GM12878 (cell line): Measurements from ENCODE around the gene UBE2M. TPM values are rescaled to one million over a fixed set of nuclear protein-coding genes. Genes with fewer than 3 reads are reported as not detected.

Experiments used
- BHLHE40 ChIP-seq, 2 experiments: fragments of 450-650 bp in 1 of 2; IDR thresholded peaks; 2 replicates each; pipeline ENCODE4 v1.6.1; 2011 to 2017; ENCODE audit warnings: low read depth in 2 of 2, borderline replicate concordance in 1 of 2, improper control_type of control experiment in 1 of 2, low read length in 1 of 2, mild to moderate bottlenecking in 1 of 2
- BMI1 ChIP-seq: fragments of 450-650 bp; IDR thresholded peaks from 2 replicates; pipeline ENCODE4 v1.6.1; 2016; ENCODE audit warnings: mild to moderate bottlenecking, moderate library complexity, borderline replicate concordance
- CHD1 ChIP-seq: IDR thresholded peaks from 2 replicates; pipeline ENCODE4 v1.6.1; 2012; ENCODE audit warnings: low read depth, low read length, improper control_type of control experiment
- CHD2 ChIP-seq: IDR thresholded peaks from 2 replicates; pipeline ENCODE4 v1.6.1; 2011; ENCODE audit warnings: low read depth, low read length, improper control_type of control experiment, borderline replicate concordance
- EGR1 ChIP-seq, 2 experiments: IDR thresholded peaks; 1 replicate in 1 of 2; 2 replicates in 1 of 2; pipeline ENCODE4 v1.6.1; 2011 to 2012; ENCODE audit warnings: low read depth in 2 of 2, low read length in 2 of 2, borderline replicate concordance in 1 of 2, mild to moderate bottlenecking in 1 of 2, moderate library complexity in 1 of 2
- EZH2 ChIP-seq: IDR thresholded peaks from 2 replicates; pipeline ENCODE4 v1.6.1; 2012; ENCODE audit warnings: low read depth, mild to moderate bottlenecking, control low read depth, inconsistent platforms, low read length, borderline replicate concordance; ENCODE audit not compliant: control insufficient read depth
- IKZF2 ChIP-seq, 2 experiments: fragments of 450-650 bp; IDR thresholded peaks; 2 replicates each; pipeline ENCODE4 v1.6.1; 2017; ENCODE audit warnings: mild to moderate bottlenecking in 2 of 2, moderate library complexity in 2 of 2
- IRF4 ChIP-seq: IDR thresholded peaks from 2 replicates; pipeline ENCODE4 v1.6.1; 2011; ENCODE audit warnings: low read depth, low read length
- KAT2A ChIP-seq: conservative IDR thresholded peaks from 2 replicates; pipeline ENCODE4 v1.6.1; 2011; ENCODE audit warnings: low read depth, low read length; ENCODE audit not compliant: control insufficient read depth
- MTA3 ChIP-seq: IDR thresholded peaks from 2 replicates; pipeline ENCODE4 v1.6.1; 2012; ENCODE audit warnings: low read length, inconsistent platforms, borderline replicate concordance
- MYB ChIP-seq: fragments of 150-350 bp; IDR thresholded peaks from 2 replicates; pipeline ENCODE4 v1.6.1; 2014; ENCODE audit warnings: mild to moderate bottlenecking, low read depth, low read length, borderline replicate concordance
- NFIC ChIP-seq: IDR thresholded peaks from 2 replicates; pipeline ENCODE4 v1.6.1; 2012; ENCODE audit warnings: low read depth, mild to moderate bottlenecking, inconsistent platforms, low read length, moderate library complexity
- PKNOX1 ChIP-seq: fragments of 450-650 bp; IDR thresholded peaks from 2 replicates; pipeline ENCODE4 v1.6.1; 2016; ENCODE audit warnings: mild to moderate bottlenecking
- POLR2AphosphoS5 ChIP-seq: IDR thresholded peaks from 2 replicates; pipeline ENCODE4 v1.6.1; 2011; ENCODE audit warnings: mild to moderate bottlenecking, low read length, inconsistent platforms
- RBBP5 ChIP-seq: fragments of 200-600 bp; sonication (generic); conservative IDR thresholded peaks from 2 replicates; pipeline ENCODE4 v1.6.1; 2016
- RFX5 ChIP-seq: IDR thresholded peaks from 2 replicates; pipeline ENCODE4 v1.6.1; 2011; ENCODE audit warnings: low read depth, low read length, improper control_type of control experiment
- RUNX3 ChIP-seq: IDR thresholded peaks from 2 replicates; pipeline ENCODE4 v1.6.1; 2012; ENCODE audit warnings: low read length, inconsistent platforms
- STAT1 ChIP-seq: fragments of 450-650 bp; conservative IDR thresholded peaks from 2 replicates; pipeline ENCODE4 v1.6.1; 2014; ENCODE audit warnings: antibody characterized with exemption, mild to moderate bottlenecking
- ZNF207 ChIP-seq: fragments of 450-650 bp; IDR thresholded peaks from 2 replicates; pipeline ENCODE4 v1.6.1; 2014; ENCODE audit warnings: antibody characterized with exemption, mild to moderate bottlenecking, borderline replicate concordance
- ZZZ3 ChIP-seq: IDR thresholded peaks from 2 replicates; pipeline ENCODE4 v1.6.1; 2011; ENCODE audit warnings: low read depth; ENCODE audit not compliant: control insufficient read depth, insufficient read length
- polyA plus RNA-seq, 11 experiments: library from polyadenylated mRNA; depleted of rRNA in 4 of 11; unstranded in 6 of 11; stranded (reverse) in 5 of 11; fragments of >200 nt; fragmentation: Nextera tagmentation in 4 of 11; fragmentation: Illumina TruSeq in 1 of 11; extraction: Ambion mirVana in 4 of 11; extraction: Trizol in 1 of 11; gene quantifications; 1 replicate in 1 of 11; 2 replicates in 10 of 11; pipeline versions ENCODE4 v1.2.1 to v1.2.3, GENCODE V29; 2011 to 2016; ENCODE audit warnings: inconsistent platforms in 2 of 11, missing spikeins in 2 of 11, low read depth in 1 of 11
- total RNA-seq, 4 experiments: library from RNA; depleted of rRNA in 3 of 4; stranded (reverse); fragments of >200 nt in 3 of 4; fragmentation: Illumina TruSeq in 1 of 4; extraction: Trizol in 1 of 4; gene quantifications; 2 replicates each; pipeline versions ENCODE4 v1.2.1 to v1.2.3, GENCODE V29; 2013 to 2021
- TF ChIP-seq, protein P1 (sequence below): fragments of 450-650 bp; formaldehyde crosslinking; IDR thresholded peaks from 2 replicates; pipeline ENCODE4 v1.4.0; 2022; ENCODE audit warnings: mild to moderate bottlenecking, moderate library complexity
- TF ChIP-seq, protein P2 (sequence below): IDR thresholded peaks from 2 replicates; pipeline ENCODE4 v1.6.1; 2012; ENCODE audit warnings: mild to moderate bottlenecking, low read depth, low read length

UBE2M gene
- total and polyA plus RNA-seq, 10 of the 15 experiments (the other 5 are each of a cell fraction or from before 2014, with no cell fraction given): 1.4 to 105 (median 73.9) TPM

DNA sequence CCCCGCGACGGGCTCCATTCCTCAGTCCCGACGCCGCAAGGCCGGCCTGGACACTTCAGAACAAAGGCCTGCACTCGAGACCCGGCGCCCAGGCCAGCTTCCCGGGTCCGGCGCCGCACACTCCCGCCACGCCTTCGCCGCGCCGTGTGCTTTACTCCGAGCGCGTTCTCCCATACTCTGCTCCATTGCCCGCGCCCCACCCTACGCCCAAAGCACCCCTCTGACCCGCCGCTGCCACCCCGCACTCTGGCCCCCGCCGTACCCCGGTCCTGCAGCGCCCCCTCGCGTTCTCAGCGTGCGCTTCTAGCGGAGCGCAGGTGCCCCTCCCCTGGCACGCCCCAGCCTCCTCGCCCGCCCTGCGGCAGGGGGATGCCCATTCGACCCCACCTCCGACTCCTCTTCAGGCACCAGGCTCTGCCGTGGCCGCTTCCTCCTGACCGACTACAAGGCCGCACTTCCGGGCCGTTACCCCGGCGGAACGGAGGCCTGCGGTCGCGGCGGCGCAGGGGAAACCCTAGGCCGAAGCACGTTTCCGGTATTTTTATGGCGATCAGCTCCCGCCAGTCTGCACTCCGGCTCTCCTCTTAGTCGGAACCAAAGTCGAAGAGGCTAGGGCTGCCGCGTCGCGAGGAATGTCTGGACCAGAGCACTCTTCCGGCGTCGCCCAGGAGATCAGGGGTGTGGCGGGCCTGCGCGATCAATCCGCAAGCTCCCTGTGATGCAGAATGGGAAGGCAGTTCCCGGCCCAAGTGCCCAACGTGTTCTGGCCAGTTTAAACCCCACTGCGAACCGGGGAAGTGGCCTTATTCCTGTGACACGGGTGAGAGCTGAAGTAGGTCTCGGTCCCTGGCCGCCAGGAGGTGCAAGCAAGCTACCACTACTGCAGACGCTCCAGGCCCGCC, 38.8 kb downstream of the UBE2M start, which contains the start of gene ZBTB45 (continued):
- no peak for TF ChIP-seq RFX5
- TF ChIP-seq CHD1: 0 out of 2 replicates have a peak, but pooled peaks have one; percentile 42
- TF ChIP-seq, protein P1, sequence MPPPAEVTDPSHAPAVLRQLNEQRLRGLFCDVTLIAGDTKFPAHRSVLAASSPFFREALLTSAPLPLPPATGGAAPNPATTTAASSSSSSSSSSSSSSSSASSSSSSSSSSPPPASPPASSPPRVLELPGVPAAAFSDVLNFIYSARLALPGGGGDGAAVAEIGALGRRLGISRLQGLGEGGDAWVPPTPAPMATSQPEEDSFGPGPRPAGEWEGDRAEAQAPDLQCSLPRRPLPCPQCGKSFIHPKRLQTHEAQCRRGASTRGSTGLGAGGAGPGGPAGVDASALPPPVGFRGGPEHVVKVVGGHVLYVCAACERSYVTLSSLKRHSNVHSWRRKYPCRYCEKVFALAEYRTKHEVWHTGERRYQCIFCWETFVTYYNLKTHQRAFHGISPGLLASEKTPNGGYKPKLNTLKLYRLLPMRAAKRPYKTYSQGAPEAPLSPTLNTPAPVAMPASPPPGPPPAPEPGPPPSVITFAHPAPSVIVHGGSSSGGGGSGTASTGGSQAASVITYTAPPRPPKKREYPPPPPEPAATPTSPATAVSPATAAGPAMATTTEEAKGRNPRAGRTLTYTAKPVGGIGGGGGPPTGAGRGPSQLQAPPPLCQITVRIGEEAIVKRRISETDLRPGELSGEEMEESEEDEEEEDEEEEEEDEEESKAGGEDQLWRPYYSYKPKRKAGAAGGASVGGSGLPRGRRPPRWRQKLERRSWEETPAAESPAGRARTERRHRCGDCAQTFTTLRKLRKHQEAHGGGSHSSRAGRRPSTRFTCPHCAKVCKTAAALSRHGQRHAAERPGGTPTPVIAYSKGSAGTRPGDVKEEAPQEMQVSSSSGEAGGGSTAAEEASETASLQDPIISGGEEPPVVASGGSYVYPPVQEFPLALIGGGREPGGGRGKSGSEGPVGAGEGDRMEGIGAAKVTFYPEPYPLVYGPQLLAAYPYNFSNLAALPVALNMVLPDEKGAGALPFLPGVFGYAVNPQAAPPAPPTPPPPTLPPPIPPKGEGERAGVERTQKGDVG (CRISPR knock-in tag): no peak
- peak; percentile 82 for TF ChIP-seq PKNOX1
- TF ChIP-seq, protein P2, sequence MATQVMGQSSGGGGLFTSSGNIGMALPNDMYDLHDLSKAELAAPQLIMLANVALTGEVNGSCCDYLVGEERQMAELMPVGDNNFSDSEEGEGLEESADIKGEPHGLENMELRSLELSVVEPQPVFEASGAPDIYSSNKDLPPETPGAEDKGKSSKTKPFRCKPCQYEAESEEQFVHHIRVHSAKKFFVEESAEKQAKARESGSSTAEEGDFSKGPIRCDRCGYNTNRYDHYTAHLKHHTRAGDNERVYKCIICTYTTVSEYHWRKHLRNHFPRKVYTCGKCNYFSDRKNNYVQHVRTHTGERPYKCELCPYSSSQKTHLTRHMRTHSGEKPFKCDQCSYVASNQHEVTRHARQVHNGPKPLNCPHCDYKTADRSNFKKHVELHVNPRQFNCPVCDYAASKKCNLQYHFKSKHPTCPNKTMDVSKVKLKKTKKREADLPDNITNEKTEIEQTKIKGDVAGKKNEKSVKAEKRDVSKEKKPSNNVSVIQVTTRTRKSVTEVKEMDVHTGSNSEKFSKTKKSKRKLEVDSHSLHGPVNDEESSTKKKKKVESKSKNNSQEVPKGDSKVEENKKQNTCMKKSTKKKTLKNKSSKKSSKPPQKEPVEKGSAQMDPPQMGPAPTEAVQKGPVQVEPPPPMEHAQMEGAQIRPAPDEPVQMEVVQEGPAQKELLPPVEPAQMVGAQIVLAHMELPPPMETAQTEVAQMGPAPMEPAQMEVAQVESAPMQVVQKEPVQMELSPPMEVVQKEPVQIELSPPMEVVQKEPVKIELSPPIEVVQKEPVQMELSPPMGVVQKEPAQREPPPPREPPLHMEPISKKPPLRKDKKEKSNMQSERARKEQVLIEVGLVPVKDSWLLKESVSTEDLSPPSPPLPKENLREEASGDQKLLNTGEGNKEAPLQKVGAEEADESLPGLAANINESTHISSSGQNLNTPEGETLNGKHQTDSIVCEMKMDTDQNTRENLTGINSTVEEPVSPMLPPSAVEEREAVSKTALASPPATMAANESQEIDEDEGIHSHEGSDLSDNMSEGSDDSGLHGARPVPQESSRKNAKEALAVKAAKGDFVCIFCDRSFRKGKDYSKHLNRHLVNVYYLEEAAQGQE: peak; percentile 22; the same call in 1 of the 2 replicates
- peak in 1 of 2 experiments; percentile 81; a peak in 2 of 3 replicates for TF ChIP-seq EGR1 (IDR thresholded peaks at IDR 0.05; ENCODE audit: borderline replicate concordance in 1 of 2, low read depth in 2 of 2, low read length in 2 of 2)
- no peak for TF ChIP-seq MYB
- peak; percentile 57 to 84; a peak in 3 of 4 replicates for TF ChIP-seq BHLHE40 (IDR thresholded peaks at IDR 0.05; ENCODE audit: borderline replicate concordance in 1 of 2, low read depth in 2 of 2, low read length in 1 of 2)
- peak; percentile 31; the same call in 1 of the 2 replicates for TF ChIP-seq IRF4
- peak; percentile 27; the same call in 1 of the 2 replicates for TF ChIP-seq MTA3
- no peak for TF ChIP-seq RBBP5
- TF ChIP-seq IKZF2 (IDR thresholded peaks at IDR 0.05): peak; percentile 56 to 80
- TF ChIP-seq STAT1: peak; percentile 99
- peak; percentile 77 for TF ChIP-seq CHD2
- peak; percentile 73 for TF ChIP-seq BMI1
- TF ChIP-seq RUNX3: peak; percentile 97
- peak; percentile 98 for TF ChIP-seq ZNF207
- TF ChIP-seq ZZZ3: no peak
- TF ChIP-seq KAT2A: no peak
- no peak for TF ChIP-seq NFIC
- TF ChIP-seq POLR2AphosphoS5: peak; percentile 82; the same call in 1 of the 2 replicates
- no peak for TF ChIP-seq EZH2
